ENCODE data around the gene HSF2BP. TPM values are rescaled to one million over a fixed set of nuclear protein-coding genes. Genes with fewer than 3 reads are reported as not detected.

Gene HSF2BP
- total RNA-seq, 1 experiment from 2014 or later, result 1.5 TPM

DNA sequence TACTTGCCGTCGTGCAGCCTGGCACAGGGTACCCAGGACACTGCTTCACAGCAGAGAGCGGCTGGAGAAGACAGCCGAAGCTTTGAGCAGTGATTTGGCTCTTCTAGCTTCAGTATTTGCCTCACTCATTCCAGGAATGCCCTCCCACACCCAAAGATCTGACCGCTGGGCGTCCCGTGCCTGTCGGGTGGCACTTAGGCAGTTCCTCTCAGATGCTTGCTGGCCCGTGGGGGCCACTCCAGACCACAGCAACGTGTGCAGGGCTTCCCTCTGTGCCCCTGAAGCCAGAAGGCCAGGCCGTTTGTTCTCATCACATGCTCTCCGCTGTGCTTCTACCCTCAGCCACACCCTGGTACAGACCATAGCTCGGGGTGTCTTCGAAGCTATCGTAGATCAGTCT is 17.1 kb upstream of the HSF2BP start:
- CTCF ChIA-PET, result no interaction called here
- TF ChIP-seq, protein P1, sequence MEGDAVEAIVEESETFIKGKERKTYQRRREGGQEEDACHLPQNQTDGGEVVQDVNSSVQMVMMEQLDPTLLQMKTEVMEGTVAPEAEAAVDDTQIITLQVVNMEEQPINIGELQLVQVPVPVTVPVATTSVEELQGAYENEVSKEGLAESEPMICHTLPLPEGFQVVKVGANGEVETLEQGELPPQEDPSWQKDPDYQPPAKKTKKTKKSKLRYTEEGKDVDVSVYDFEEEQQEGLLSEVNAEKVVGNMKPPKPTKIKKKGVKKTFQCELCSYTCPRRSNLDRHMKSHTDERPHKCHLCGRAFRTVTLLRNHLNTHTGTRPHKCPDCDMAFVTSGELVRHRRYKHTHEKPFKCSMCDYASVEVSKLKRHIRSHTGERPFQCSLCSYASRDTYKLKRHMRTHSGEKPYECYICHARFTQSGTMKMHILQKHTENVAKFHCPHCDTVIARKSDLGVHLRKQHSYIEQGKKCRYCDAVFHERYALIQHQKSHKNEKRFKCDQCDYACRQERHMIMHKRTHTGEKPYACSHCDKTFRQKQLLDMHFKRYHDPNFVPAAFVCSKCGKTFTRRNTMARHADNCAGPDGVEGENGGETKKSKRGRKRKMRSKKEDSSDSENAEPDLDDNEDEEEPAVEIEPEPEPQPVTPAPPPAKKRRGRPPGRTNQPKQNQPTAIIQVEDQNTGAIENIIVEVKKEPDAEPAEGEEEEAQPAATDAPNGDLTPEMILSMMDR (IDR thresholded peaks at IDR 0.05; ENCODE audit: unreplicated experiment), result no peak
- Mint-ChIP-seq H3K4me3 (ENCODE audit: low read depth, unreplicated experiment) (no peak overlapping the region), H3K4me1 (ENCODE audit: low read depth, unreplicated experiment) (no peaks in the 10 kb centered on the region), H3K36me3 (ENCODE audit: insufficient read depth, unreplicated experiment) (peaks cover 35% of the 10 kb centered on the region), H3K27me3 (ENCODE audit: unreplicated experiment) (no peaks in the 10 kb centered on the region), H3K9me3 (ENCODE audit: low read depth, unreplicated experiment) (no peaks in the 10 kb centered on the region), H3K27ac (ENCODE audit: unreplicated experiment) (no peak overlapping the region)
- intact Hi-C loops (cut with micrococcal nuclease; ENCODE audit: unreplicated experiment), result no loop called here
- BruUV-seq (replicated peaks), result no TSS peak
- no peak for DNase-seq

DNA sequence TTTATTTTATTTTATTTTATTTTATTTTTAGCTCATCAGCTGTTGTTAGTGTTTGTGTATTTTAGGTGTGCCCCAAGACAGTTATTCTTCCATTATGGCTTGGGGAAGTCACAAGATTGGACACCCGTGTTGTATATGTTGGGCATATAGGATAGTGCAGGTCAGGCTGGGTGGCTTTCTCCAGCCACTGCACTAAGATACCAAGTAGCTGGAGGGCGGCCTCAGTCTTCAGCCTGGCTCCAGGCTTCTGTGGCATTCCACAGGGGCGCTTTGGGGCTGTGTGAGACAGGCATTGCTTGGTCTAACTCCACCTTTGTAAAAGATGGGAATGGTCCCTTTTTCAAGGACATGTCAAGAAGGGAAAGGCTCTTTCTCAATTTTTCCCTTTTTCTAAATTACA is 16.6 kb upstream of the HSF2BP start:
- Mint-ChIP-seq H3K4me3 (ENCODE audit: low read depth, unreplicated experiment) (no peak overlapping the region), H3K9me3 (ENCODE audit: low read depth, unreplicated experiment) (no peaks in the 10 kb centered on the region), H3K27ac (ENCODE audit: unreplicated experiment) (no peak overlapping the region), H3K36me3 (ENCODE audit: insufficient read depth, unreplicated experiment) (peaks cover 35% of the 10 kb centered on the region), H3K4me1 (ENCODE audit: low read depth, unreplicated experiment) (no peaks in the 10 kb centered on the region), H3K27me3 (ENCODE audit: unreplicated experiment) (no peaks in the 10 kb centered on the region)
- DNase-seq, result no peak
- TF ChIP-seq, protein P1 (IDR thresholded peaks at IDR 0.05; ENCODE audit: unreplicated experiment), result no peak
- intact Hi-C loops (cut with micrococcal nuclease; ENCODE audit: unreplicated experiment), result no loop called here
- BruUV-seq (replicated peaks), result no TSS peak
- CTCF ChIA-PET, result no interaction called here

DNA sequence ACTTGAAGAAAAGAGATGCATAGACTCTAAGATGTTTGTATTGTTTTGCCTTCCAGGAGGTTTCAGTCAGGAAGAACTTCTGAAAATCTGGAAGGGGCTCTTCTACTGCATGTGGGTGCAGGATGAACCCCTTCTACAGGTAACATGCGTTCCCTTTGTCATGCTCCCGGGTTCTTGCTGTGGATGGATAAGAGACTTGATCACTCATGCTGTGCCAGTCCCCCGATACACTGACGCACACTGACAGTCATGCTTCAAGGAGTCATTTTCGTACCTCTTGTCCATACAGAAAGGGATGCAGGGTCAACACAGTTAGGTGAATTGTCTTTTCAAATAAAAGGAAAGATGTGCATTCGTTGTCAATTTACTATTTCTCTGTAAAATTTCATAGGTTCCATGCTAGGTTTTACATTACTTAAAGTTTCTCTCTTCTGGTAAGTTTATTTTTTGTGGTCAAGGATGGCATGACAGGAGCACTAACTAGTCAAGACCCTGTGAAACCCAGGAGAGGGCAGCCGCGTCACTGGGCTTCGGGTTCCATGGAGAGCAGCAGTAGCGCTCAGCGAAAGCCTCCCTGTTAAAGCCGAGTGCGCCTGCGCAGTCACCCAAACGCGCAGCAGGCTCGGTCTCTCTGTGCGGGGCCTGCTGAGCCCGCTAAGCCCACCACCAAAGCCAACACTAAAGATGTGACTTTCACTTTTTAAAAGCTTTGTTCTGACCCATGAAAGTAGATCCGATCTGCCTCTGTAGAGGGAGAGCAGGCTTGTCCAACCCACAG is 10.7 kb upstream of the HSF2BP start:
- DNase-seq, result no peak
- Mint-ChIP-seq H3K9me3 (ENCODE audit: low read depth, unreplicated experiment) (no peaks in the 10 kb centered on the region), H3K4me3 (ENCODE audit: low read depth, unreplicated experiment) (no peak overlapping the region), H3K27me3 (ENCODE audit: unreplicated experiment) (no peaks in the 10 kb centered on the region), H3K36me3 (ENCODE audit: insufficient read depth, unreplicated experiment) (peaks cover 18% of the 10 kb centered on the region), H3K27ac (ENCODE audit: unreplicated experiment) (no peak overlapping the region), H3K4me1 (ENCODE audit: low read depth, unreplicated experiment) (no peaks in the 10 kb centered on the region)
- intact Hi-C loops (cut with micrococcal nuclease; ENCODE audit: unreplicated experiment), result no loop called here
- no TSS peak for BruUV-seq (replicated peaks)
- CTCF ChIA-PET, result no interaction called here
- TF ChIP-seq, protein P1 (IDR thresholded peaks at IDR 0.05; ENCODE audit: unreplicated experiment), result no peak

DNA sequence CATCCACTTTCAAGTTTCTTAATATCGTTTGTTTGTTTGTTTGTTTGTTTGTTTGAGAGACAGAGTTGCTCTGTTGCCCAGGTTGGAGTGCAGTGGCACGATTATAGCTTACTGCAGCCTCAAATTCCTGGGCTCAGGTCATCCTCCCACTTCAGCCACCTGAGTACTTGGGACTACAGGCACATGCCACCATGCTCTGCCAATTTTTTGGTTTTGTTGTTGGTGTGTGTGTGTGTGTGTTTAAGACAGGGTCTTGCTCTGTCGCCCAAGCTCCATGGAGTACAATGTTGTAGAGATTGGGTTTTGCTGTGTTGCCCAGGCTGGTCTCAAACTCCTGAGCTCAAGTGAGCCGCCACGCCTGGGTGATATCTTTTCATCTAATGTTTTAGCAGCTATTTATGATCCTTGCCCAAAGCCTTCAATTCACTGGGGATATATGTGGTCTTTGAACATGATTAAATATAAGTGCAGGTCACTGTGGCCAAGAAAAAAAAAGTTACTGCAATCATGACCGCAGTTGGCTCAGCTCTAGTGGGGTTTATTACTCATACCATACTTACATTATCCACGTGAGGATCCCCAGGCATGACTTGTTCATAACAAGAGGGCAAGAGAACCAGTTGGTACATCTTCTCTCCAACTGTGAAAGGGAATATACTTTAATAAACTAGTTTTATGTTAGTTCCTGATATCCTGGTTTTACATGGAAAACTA is 8.1 kb upstream of the HSF2BP start:
- H3K9me3 Mint-ChIP-seq (ENCODE audit: low read depth, unreplicated experiment), result no peaks in the 10 kb centered on the region
- CTCF ChIA-PET, result no interaction called here
- TF ChIP-seq, protein P1 (IDR thresholded peaks at IDR 0.05; ENCODE audit: unreplicated experiment), result no peak
- no peak overlapping the region for H3K4me3 Mint-ChIP-seq (ENCODE audit: low read depth, unreplicated experiment)
- H3K4me1 Mint-ChIP-seq (ENCODE audit: low read depth, unreplicated experiment), result no peaks in the 10 kb centered on the region
- BruUV-seq (replicated peaks), result no TSS peak
- no peak for DNase-seq
- intact Hi-C loops (cut with micrococcal nuclease; ENCODE audit: unreplicated experiment), result no loop called here
- no peak overlapping the region for H3K27ac Mint-ChIP-seq (ENCODE audit: unreplicated experiment)
- no peaks in the 10 kb centered on the region for H3K27me3 Mint-ChIP-seq (ENCODE audit: unreplicated experiment)
- H3K36me3 Mint-ChIP-seq (ENCODE audit: insufficient read depth, unreplicated experiment), result peaks cover 9% of the 10 kb centered on the region

All from Calu3 (cell line).